Airway epithelial cell (primary cell): ENCODE data around the gene SUGCT. TPM values are rescaled to one million over a fixed set of nuclear protein-coding genes. Genes with fewer than 3 reads are reported as not detected.

Source experiments
- total RNA-seq: library from RNA; depleted of rRNA; stranded (reverse); fragments of >200 nt; gene quantifications from 2 replicates; pipeline ENCODE4 v1.2.3, GENCODE V29; 2015

Gene SUGCT
- total RNA-seq, result 4.2 and 10.9 TPM in 2 replicates

GRCh38 chr7:40134428-40135316 is at the start of gene SUGCT, which contains the start of gene MPLKIP:
Gene SUGCT, plus strand, starts transcription at chr7:40135005.
Gene MPLKIP, minus strand, starts transcription at chr7:40134622. Its CDS starts 55 bp downstream, at chr7:40134567.

Other genes with a start within 250 kb of the SUGCT start
- 30.9 and 34.1 TPM in 2 replicates for gene CDK13, start 184.7 kb upstream of the SUGCT start, total RNA-seq
- gene MPLKIP, start 383 bp upstream of the SUGCT start, total RNA-seq, result 63.4 and 84.1 TPM in 2 replicates